Retina (tissue), 1 donor: ENCODE data around the gene ZFC3H1.
A peak's percentile ranks its signal among the peaks of the same experiment; 100 is the strongest.

Experiments used
- DNase-seq: peaks from one replicate; pipeline ENCODE4 v3.0.0-alpha.2; 2016

ZFC3H1 gene

DNA sequence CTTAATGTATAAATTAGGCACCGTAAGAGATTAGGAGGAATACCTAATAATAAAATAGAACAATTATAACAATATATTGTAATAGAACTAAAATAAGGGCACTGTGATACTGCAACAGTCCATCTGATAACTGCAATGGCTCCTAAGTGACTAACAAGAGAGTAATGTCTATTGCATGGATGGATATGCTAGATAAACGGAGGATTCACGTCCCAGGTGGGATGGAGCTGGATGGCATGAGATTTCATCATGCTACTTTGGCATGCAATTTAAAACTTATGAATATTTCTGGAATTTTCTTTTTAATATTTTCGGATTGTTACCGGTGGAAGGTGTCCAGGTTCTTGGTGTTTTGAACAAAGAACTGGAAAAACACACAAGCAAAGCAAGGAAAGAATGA is 20.0 kb upstream of the ZFC3H1 start:
- no peak for DNase-seq

DNA sequence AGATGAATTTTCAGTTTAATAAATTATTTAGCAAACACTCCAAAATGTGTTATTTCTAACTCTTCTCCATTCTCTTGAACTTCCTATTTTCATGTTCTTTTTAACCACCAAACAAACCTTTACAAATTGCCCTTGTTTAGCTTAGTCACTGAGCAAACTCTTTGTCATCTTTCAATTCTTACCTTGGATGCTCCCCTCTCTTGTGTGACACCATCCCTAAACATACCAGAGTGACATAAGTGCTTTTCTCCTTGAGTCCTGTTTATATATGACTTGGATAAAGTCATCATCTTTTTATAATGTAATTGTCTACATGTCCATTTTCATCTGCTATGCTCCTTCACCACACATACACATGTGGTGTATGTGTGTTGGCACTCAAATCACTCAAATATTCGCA is 18.8 kb upstream of the ZFC3H1 start:
- no peak for DNase-seq

DNA sequence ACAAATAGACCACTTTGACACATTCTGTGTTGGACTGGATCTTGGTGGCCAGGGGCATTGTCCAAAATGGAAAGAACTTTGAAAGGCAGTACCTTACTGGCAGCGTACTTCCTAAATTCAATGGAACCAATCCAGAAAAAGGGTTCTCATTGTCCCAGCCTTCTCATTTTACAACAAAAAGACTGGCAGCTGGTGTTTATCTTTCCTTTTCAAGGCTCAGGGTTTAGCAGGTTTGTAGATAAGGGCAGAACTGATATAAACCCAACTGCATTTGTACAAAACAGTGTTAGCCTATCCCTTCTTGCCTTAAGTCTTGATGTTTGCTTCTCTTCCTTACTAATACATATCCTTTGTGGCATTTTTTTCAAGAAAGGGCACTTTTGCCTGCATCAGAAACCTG is 8.2 kb upstream of the ZFC3H1 start:
- no peak for DNase-seq

DNA sequence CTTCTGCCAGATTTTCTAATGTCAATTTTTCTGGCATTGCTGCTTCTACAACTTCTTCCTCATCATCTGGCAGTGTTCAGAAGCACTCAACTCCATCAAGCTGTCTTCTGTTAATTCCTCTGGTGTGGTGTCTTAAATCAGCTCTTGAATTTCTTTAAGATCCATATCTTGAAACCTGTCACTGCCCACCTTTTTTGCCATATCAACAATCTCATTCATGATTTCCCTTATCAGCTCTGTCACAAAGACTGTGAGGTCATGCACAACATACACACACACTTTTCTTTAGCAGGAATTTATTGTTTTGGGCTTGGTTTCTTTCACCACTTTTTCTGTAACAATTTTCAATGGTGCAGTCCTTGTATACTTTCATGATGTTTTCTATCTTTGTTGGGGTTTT is 7.7 kb upstream of the ZFC3H1 start:
- DNase-seq = no peak

DNA sequence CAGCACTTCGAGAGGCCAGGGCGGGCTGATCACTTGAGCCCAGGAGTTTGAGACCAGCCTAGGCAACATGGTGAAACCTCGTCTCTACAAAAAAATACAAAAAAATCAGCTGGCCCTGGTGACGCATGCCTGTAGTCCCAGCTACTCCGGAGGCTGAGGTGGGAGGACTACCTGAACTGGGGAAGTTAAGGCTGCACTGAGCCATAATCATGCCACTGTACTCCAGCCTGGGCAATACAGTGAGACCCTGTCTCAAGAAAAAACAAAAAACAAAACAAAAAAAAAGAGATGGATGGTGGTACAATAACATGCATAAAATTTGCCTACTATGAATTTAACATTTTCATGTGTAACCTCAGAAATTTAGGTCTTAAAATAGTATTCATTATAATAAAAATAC is 2.6 kb upstream of the ZFC3H1 start:
- no peak for DNase-seq

DNA sequence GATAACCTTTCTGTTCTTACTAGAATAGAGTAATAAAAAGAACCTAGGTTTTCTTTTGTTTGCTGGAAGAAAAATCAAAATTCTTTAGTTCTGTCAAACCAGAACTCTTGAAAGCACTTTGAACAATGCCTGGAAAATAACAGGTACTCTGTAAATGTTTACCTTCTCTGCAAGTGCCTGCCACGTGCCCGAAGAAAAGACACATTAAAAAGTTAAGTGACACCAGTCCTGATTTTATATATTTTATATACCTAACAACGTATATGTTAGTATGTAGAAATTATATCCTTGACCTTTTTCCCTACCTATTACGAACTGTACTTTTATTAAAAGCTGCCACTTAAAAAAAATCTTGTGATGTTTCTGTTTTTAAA is 1.4 kb upstream of the ZFC3H1 start:
- DNase-seq = no peak

DNA sequence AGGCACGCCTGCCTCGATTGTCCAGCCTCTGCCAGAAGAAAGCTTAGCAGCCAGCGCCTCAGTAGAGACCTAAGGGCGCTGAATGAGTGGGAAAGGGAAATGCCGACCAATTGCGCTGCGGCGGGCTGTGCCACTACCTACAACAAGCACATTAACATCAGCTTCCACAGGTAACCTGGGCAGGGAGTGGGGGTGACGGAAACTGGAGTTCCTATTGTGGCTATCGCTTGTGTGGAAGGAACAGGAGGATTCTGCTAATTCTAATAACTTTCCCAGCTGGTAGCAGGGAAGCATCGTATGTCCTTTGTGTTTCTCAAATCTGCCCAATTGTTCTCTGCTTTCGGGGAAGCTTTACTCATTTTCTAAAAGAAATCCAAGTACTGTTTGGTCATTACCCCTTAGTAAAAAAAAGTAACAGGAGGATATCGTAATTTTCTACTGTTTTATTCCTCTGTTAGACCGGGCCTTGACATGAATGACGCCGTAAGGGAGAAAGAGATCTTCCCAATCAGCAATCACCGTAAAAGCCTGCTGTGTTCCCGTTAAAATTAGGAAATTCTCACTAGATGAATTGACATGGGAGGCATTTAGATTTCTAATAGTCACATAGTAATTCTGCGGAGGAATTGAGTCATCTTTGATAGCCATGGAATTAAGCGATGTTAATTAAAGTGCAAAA is 902 bp upstream of the ZFC3H1 start:
- no peak for DNase-seq

DNA sequence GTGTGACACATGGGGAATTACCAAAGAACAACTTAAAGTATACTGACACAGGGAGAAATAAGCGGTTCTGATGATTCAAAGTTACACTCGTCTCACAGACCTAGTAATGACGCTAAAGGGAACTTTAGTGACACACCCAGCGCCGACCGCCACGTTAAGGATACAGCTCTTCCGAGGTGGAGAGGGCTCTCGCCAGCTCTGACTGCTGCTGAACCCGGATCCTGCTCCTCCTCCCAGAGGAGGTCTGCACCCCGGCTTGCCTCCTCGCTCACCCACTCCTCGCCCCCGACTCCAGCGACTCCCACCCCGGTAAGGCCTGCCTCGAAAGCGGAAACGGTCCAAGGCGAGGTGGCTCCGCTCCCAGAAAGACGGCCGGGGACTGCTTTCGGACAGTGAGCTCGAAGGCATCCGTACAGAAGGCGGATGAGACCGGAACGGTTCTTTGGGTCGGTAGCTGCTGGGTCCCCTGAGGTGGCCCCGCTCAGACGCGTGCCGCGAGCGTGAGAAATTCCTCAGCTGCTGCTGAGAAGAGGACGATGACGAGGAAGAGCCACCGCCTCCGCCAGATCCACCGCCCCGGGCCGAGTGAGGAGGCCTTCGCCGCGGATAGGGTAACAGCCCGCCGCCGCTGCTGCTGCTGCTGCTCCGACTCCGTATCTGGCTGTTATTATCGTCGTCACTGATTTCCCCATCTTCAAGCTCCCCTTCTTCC is 643 bp downstream of the ZFC3H1 start:
- DNase-seq = peak; percentile 92

DNA sequence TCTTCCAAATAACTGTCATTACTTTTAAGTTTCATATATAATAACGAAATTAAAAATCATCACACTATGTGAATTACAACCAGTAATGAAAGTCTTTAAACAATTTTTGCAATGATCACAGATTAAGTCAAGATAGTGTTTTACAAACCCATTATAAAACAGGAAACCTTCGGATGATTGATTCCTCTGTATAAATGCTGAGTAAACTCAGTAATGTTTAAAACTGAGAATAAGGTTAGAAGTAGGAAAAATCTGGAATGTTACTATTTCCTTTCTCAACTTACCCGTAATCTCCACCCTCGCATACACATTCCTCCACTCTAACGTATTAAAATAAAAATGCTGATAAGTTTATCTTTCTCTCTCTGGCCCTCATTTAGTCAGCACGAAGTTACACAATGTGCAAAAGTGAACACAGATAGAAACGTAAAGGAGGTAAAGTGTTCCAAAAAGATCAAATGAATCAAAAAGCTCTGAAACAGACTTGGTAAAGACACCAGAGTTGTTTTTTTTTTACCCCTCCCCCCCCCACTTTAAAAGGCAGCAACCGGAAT is 1.6 kb downstream of the ZFC3H1 start:
- no peak for DNase-seq

DNA sequence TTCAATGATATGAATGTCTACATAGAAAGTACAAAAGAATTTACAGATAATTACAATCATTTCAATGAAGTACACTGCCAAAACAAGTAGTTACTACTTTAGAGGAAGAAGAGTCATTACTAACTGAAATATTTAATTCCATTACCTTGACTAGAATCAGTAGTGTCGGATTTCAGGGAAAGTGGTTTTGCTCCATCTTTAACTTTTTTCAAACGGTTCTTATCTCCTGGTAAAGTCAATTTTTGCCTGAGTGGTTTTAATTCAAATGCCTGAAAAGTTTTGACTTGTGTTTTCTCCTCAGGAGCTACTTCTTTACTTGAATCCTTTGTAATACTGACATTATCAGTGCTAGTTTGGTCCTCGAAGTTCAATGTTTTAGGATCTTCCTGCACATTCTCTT is 6.9 kb downstream of the ZFC3H1 start:
- DNase-seq = no peak

DNA sequence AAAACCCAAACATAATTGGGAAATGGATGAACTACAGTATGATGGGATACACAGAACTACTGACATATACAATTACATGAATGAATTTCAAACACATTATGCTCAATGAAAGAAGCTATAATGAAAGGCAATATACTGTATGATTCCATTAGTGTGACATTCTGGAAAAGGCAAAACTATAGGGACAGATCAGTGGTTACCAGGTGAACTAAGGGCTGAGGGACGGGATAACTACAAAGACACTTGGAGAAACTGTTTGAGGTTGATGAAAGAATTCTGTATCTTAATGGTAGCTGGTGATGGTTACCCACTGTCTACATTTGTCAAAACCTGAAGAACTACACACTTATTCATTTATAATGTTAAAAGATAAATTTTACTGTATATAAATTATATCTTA is 7.7 kb downstream of the ZFC3H1 start:
- DNase-seq = no peak

DNA sequence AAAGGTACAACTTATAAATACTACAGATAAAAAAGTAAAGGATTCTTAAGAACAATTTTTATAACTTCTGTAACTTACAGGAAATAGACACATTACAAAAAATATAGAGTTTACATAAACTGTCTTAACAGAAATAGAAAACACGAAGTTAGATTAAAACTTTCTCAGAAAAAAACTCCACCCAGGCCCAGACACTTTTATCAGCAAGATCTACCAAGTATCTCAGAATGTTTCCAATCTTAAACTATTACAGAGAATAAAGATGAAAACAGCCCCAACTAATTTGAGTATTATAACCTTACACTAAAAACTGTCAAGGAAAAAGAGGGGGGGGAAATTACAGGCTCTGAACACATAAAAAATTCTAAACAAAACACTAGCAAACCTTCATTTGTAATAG is 8.2 kb downstream of the ZFC3H1 start:
- DNase-seq = no peak

DNA sequence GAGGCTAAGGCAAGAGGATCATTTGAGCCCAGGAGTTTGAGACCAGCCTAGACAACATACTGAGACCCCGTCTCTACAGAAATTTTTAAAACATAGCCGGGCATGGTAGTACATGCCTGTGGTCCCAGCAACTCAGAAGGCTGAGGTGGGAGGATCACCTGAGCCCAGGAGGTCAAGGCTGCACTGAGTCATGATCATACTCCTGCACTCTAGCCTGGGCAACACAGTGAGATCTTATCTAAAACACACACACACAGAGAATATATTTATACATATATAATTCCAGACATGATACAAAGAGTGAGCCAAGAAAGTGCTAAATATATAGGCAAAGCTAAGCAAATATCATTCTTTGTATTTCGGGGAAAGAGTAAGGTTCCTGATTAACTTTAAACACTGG is 9.4 kb downstream of the ZFC3H1 start:
- DNase-seq = no peak

DNA sequence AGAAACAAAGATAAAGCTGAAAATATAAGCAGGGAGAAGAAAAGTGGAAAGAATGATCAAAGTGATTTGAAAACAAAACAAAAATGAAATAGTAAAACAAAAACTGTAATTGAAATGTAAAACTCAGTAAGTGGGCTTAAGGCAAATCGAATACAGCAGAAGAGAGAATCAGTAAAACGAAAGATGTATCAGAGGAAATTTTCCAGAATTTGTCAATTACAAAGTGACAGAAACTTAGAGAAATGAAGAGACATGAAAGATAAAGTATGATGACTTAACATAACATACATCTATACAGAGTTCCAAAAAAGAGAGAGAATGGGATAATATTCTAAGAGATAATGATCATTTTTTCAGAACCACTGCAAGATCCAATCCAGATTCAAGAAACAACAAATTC is 10.5 kb downstream of the ZFC3H1 start:
- no peak for DNase-seq

DNA sequence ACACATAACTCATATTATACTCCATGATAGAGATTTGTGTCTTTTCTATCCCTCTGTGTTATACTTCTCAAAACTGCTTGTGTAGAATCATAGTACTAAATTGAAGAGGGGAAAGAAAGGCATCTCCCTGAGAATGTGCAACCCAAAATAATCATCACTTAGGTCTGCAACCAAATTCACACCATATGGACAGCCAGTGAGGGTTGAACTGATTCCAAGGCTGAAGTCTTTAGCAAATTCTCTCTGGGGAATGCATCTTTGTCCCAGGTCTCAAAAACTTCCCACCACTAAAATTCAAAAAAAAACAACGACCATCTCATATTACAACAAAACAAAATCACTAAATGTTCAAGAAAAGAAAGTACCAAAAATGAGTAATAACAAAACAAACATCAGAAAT is 11.0 kb downstream of the ZFC3H1 start:
- no peak for DNase-seq

DNA sequence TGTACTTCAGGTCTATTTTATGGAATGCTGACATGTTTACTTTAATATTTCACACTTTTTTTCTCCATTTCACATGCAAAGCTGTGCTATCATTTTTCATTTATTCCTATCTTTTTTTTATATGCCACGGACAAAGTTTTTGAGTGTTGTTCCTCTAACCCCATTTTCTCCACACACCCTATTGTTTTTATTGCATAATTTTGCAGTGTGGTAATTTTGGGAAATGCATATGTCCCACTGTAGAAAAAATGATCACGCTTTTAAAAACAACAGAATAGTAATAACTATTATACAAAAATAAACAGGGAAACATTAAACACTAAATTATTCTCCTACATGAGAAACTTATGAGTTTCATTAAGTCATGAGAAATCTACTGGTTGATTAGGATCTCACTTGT is 14.2 kb downstream of the ZFC3H1 start:
- no peak for DNase-seq

DNA sequence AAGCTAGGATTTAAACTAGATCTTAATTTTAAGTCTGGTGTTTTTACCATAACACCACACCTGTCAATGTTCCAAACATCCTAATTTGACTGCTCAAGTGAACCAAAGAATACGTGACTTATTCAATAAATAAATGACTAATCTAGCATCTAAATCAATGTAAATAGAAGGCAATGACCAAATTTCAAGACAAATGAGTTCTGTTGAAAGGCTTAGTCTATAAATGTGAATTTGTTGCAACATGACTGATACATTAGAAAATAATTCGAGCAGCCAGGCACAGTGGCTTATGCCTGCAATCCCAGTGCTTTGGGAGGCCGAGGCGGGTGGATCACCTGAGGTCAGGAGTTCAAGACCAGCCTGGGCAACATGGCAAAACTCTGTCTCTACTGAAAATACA is 15.1 kb downstream of the ZFC3H1 start:
- no peak for DNase-seq

DNA sequence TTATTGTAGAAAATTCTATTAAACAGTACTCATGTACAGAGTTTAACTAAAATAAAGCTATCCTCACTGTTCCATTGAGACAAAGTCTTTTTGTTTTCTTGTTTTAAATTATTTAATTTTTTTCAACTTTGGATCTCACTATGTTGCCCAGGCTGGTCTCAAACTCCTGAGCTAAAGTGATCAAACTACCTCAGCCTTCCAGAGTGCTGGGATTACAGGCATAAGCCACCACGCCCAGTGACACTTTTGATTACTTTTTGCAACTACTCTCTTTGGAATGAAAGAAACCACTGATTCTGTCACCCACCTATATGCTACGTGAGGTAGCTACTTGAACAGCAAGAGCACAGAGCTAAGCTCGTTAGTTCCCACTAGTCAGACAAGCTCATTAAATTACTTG is 17.1 kb downstream of the ZFC3H1 start:
- no peak for DNase-seq

DNA sequence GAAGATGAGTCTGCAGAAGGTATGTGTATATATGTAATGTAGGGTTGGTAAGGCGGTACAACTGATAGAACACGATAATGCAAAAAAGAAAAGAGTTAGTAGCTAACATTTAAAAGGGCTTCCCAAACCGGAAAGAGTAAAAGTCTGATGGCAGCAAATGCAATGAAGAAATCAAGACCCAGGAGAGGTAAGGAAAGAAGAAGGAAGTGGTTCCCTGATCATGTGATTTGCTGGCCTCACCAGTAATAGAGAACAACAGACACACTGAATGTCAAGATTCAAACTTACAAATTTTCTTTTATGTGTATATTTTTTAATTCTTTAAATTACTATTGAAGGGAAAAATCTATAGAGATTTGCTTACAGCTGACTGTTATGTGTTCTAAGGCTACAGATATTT is 18.4 kb downstream of the ZFC3H1 start:
- no peak for DNase-seq

DNA sequence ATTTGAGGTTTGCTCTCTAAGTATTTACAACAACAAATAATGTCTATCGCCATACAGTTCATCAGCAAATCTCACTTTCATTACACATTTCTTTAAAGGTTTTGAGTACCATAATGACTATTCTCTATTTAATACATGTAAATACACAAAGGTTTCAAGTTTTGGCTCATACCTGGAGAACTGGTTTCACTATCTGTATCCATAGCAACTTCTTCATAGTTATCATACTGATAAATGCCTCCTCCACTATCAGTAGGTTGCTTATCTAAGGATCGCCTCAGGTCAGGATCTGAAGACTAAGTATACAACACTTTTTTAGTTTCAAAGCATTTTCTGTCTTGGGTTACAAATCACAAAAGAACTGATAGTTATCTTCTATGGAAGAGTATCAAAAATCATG is 21.4 kb downstream of the ZFC3H1 start:
- DNase-seq = no peak

DNA sequence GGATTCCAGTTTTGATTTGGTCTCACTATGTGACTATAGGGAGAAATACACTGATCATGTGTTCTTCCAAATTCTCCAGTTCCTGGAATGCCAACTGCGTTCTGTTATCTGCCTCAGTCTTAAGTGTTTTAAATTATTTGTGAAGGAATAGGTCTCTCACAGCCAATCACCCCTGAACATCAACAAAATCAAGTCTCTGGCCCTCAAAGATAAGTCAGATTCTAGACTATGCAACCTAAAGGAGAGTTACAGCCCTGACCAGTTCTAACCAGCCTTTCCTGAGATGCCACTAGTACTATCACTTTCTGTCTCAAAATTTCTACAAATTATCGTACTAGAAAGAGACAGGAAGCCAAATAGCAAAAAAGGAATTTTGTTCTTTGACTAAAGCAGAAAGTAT is 22.3 kb downstream of the ZFC3H1 start:
- DNase-seq = no peak

DNA sequence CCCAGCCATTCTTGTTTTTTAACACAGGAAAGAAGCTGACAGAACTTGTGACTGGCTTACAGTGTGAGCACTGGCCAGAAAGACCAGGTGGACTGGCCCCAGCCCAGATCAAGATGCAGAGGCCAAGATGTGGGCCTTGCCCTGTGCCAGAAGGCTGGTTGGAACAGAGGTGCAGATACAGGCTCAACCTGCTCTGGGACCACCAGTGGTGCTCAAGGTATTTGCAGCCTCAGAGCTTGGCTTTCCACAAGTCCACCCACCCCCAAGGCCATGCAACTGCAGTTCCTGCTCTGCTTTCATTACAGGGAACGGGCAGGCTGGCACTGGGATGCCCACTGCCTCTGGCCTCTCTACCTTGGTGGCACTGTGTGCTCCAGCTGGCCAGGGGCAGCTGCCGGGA is 23.3 kb downstream of the ZFC3H1 start:
- DNase-seq = no peak

DNA sequence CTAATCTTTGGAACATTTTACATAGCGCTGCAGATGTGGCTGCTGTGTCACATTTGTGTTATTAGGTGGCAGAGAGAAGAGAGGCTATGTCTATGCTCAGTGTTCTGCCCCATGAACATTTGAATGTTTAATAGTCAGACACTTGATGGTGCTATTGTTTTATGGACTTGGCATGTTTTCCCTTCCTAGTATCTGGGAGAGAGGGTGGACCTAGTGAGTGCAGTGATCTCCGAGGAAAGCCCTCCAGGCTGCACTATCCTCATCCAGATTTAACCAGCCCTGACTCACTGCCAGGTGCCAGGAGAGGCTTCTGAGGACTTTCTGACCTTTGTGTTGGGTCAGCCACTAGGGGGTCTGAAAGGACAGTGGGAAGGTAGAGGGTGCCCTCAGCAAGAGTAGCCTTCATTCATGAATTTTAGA is 24.3 kb downstream of the ZFC3H1 start:
- no peak for DNase-seq

DNA sequence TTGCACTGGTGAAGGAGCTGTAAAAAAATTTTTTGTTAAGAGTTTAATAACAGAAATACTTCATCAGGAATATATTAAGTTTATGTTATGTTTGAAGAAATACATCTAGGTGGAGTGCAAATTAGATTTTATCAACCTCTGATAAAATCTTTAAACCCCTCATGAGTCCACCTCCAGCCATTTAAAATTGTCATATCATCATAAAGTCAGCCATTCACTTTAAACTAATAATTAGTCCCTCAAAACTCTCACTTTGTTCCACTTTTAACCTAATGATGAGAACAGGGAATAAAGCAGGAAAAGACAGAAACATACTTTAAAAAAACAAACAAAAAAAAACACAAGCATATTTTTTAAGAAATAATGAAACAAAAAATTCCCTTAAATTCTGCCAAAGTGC is 25.1 kb downstream of the ZFC3H1 start:
- DNase-seq = no peak

DNA sequence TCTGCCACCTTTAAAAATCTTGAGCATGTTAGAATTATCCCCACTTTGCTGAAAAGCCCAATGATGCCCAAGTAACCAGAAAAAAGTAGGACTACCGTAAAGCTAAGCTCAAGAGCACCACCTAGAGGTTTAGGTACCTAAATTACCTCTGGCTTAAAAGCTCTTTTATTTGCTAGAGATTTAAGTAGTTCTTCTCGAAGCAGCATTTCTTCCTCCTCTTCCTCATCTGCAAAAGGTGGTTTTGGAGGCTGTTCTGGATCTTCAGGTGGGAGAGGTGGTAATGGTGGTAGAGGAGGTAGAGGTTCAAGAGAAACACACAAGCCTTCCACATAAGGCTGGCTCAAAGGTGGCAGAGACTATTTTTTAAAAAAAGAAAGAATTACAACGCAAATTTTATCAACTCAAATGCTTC is 26.9 kb downstream of the ZFC3H1 start:
- peak; percentile 49 for DNase-seq
